ENCODE measurements around the gene AHR.
"Not testable (repeated sequence)": the region's sequence is repeated elsewhere in the genome, so short reads cannot be mapped to it uniquely, and the experiment has no call there.

AHR gene

DNA sequence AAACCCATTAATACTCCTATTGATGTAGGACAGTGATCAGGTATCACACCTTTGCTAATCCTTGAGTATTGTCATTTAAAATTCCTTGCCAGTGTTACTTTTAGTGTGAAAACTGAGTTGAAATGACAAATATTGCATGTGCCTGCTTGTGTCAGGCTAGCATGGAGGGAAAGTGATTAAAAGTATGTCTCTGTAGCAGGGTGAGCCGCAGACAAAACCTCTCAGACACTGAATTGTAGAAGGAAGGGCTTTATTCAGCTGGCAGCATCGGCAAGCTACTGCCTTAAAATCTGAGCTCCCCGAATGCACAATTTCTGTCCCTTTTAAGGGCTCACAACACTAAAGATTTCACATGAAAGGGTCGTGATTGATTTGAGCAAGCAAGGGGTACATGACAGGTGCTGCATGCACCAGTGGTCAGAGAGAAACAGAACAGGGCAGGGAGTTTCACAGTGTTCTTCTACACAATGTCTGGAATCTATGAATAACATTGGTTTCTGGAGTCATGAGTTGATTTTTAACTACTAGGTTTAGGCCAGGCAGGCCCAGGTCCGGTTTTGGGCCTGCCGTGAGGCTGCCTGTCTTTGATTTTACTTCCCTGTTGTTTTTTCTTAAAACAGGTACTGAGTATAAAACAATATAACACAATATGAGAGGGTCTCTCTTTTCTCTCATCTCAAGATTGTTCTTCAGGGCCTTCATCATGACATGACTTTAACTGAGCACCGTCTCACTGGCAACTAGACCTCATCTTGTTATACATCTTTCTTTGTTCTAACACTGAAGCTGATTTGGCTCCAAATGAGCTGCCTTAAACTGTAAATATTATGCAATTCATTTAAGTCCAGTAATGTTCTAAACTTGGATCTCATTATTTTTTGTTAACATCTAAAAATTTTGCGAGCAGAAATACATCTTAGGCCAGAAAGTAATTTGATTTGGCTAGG is 84.2 kb downstream of the AHR start:
- DNase-seq = not testable (repeated sequence)

- DNase-seq = no peak
Measured at GRCh38 chr7:17384400-17384799, 85.9 kb downstream of the AHR start.

DNA sequence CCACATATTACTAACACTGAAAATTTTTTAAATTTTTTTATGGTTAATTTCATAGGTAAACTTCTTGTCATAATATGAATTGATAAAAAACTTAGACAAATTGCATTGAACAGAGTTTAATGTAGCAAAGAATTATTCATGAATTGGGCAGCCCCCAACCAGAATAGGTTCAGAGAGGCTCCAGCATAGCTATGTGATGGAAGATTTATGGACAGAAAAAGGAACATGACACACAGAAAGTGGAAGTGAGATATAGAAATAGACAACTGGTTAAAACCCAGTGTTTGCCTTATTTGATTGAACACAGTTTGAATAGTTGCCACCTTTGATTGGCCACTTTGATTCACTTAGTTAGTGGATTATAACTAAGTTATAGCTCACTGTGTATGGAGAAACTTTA is 87.2 kb downstream of the AHR start:
- DNase-seq = no peak

DNA sequence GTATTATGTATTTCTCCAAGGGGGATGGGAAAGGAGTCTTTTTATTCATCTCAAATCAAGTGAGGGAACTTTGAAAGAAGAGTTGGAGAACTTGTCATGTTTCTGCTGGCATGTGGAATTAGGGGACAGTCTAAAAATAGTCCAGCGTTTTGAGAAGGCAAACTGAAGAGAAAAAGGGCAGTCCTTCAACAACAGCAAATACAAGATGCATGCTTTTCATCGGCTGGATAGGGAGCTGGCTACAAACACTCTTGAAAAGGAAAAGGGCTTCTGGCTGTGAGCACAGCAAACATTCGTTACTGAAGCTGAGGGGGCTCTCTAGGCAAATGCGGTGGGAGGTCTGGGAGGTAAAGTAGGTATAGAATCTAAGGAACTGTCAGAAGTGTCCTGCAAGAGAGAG is 91.9 kb downstream of the AHR start:
- no peak for DNase-seq

DNA sequence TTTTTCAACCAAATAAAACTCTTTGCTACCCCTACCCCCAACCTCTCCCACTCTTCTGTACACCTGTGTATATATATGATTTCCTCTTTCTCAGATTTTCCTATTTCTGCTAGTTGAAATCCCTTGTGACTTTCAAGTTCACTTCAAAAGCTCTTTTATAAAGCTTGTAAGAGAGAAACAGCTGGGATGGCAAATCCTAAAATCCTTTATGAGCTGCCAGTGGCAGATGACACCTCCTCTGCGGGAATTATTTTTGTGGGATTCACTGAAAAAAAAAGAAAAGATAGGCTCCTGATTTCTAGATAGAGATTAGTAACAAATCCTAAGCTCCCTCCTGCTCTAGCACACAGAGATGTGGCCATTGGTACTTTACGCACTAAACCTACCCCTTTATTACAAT is 92.9 kb downstream of the AHR start:
- no peak for DNase-seq

- no peak for DNase-seq
Measured at GRCh38 chr7:17392846-17393245, 94.4 kb downstream of the AHR start.

DNA sequence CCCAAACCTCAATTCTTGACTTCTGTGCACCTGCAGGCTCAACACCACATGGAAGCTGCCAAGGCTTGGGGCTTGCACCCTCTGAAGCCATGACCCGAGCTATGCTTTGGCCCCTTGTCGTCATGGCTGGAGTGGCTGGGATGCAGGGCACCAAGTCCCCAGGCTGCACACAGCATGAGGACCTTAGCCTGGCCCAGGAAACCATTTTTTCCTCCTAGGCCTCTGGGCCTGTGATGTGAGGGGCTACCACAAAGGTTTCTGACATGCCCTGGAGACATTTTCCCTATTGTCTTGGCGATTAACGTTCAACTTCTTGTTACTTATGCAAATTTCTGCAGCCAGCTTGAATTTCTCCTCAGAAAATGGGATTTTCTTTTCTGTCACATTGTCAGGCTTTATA is 96.1 kb downstream of the AHR start:
- DNase-seq = not testable (repeated sequence)
